ENCODE measurements around the gene MUC22.

MUC22 gene

DNA sequence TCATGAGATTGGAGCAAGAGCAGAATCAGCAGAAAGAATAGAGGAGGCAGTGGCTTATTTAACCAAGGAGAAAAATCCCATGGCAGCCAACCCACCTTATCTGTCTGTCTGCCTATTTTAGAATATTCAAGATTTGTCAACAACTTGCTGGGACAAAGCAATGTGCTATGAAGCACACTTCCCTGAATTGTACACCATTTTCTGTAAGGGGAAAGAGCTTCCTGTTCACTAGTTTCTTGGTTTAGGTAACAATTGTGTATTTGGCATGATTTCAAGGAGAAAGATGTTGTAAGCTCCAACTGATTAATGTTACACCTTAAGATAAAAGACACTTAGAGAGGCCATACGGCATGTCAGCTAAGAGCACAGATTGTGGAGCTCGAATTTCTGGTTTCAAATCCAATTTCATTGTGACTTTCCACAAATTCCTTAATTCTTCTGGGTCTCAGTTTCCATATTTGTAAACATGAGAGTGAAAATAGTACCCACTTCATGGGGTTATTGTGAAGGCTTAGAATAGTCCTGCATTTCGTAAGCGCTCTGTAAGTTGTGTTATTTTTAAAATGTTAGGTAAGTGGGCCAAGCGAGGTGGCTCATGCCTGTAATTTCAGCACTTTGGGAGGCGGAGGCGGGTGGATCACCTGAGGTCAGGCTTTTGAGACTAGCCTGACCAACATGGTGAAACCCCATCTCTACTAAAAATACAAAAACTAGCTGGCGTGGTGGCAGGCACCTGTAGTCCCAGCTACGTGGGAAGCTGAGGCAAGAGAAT lies 4.8 kb upstream of the MUC22 start:
- no peak overlapping the region for H3K4me3 ChIP-seq (ENCODE audit: low read length, poor library complexity, severe bottlenecking)
- peaks cover 13% of the 10 kb centered on the region for H3K4me1 ChIP-seq (ENCODE audit: insufficient read depth, low read length, poor library complexity, severe bottlenecking)
- H3K9me2 ChIP-seq (replicated peaks; ENCODE audit: low read depth, low read length): no peaks in the 10 kb centered on the region
- no peak overlapping the region for H3K4me2 ChIP-seq (ENCODE audit: low read depth, low read length, poor library complexity, severe bottlenecking)
- H4K20me1 ChIP-seq (ENCODE audit: insufficient read depth, low read length, poor library complexity, severe bottlenecking): no peaks in the 10 kb centered on the region
- H3K27me3 ChIP-seq (ENCODE audit: insufficient read depth, low read length, poor library complexity, severe bottlenecking): peaks cover 20% of the 10 kb centered on the region
- H3K79me2 ChIP-seq (ENCODE audit: insufficient read depth, low read length): no peaks in the 10 kb centered on the region
- TF ChIP-seq, protein P1, sequence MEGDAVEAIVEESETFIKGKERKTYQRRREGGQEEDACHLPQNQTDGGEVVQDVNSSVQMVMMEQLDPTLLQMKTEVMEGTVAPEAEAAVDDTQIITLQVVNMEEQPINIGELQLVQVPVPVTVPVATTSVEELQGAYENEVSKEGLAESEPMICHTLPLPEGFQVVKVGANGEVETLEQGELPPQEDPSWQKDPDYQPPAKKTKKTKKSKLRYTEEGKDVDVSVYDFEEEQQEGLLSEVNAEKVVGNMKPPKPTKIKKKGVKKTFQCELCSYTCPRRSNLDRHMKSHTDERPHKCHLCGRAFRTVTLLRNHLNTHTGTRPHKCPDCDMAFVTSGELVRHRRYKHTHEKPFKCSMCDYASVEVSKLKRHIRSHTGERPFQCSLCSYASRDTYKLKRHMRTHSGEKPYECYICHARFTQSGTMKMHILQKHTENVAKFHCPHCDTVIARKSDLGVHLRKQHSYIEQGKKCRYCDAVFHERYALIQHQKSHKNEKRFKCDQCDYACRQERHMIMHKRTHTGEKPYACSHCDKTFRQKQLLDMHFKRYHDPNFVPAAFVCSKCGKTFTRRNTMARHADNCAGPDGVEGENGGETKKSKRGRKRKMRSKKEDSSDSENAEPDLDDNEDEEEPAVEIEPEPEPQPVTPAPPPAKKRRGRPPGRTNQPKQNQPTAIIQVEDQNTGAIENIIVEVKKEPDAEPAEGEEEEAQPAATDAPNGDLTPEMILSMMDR (conservative IDR thresholded peaks at IDR 0.05; ENCODE audit: low read length): no peak
- no peak for TF ChIP-seq EZH2phosphoT487 (IDR thresholded peaks at IDR 0.05; ENCODE audit: borderline replicate concordance)
- H3K9ac ChIP-seq (ENCODE audit: low read depth, low read length, poor library complexity, severe bottlenecking): no peak overlapping the region
- H2AFZ ChIP-seq (ENCODE audit: low read length): no peak overlapping the region
- H3K9me3 ChIP-seq (ENCODE audit: insufficient read depth, low read depth, low read length): no peaks in the 10 kb centered on the region
- no peaks in the 10 kb centered on the region for H3F3A ChIP-seq (ENCODE audit: low read depth)
- no peaks in the 10 kb centered on the region for H3K36me3 ChIP-seq (ENCODE audit: insufficient read depth, low read length)

DNA sequence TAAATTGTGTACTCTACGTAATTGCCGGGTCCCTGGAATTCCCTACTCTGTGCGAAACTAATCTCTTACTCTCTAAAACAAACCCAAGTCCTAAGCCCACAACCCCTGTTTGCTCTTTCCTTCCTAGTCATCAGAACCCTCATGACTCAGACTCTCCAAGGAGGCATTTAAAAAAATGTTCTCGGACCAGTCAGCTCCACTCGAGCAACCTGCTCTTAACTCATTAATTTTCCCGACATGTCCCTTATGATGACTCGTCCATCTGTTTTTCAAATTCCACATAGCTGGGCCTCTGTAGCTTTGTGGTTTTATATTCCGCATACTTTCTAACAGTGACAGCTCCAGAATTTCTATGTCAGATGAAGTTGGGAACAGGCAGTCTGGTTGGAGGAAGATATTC lies 2.6 kb upstream of the MUC22 start:
- TF ChIP-seq EZH2phosphoT487 (IDR thresholded peaks at IDR 0.05; ENCODE audit: borderline replicate concordance): no peak
- TF ChIP-seq, protein P1 (conservative IDR thresholded peaks at IDR 0.05; ENCODE audit: low read length): no peak
- no peaks in the 10 kb centered on the region for H3K9me2 ChIP-seq (replicated peaks; ENCODE audit: low read depth, low read length)
- H3F3A ChIP-seq (ENCODE audit: low read depth): no peaks in the 10 kb centered on the region
- H3K9ac ChIP-seq (ENCODE audit: low read depth, low read length, poor library complexity, severe bottlenecking): no peak overlapping the region
- no peak overlapping the region for H2AFZ ChIP-seq (ENCODE audit: low read length)
- H3K4me2 ChIP-seq (ENCODE audit: low read depth, low read length, poor library complexity, severe bottlenecking): no peak overlapping the region
- no peaks in the 10 kb centered on the region for H3K9me3 ChIP-seq (ENCODE audit: insufficient read depth, low read depth, low read length)
- no peaks in the 10 kb centered on the region for H4K20me1 ChIP-seq (ENCODE audit: insufficient read depth, low read length, poor library complexity, severe bottlenecking)
- no peaks in the 10 kb centered on the region for H3K79me2 ChIP-seq (ENCODE audit: insufficient read depth, low read length)
- no peak overlapping the region for H3K4me3 ChIP-seq (ENCODE audit: low read length, poor library complexity, severe bottlenecking)
- H3K36me3 ChIP-seq (ENCODE audit: insufficient read depth, low read length): no peaks in the 10 kb centered on the region
- peaks cover 20% of the 10 kb centered on the region for H3K27me3 ChIP-seq (ENCODE audit: insufficient read depth, low read length, poor library complexity, severe bottlenecking)
- H3K4me1 ChIP-seq (ENCODE audit: insufficient read depth, low read length, poor library complexity, severe bottlenecking): no peaks in the 10 kb centered on the region

DNA sequence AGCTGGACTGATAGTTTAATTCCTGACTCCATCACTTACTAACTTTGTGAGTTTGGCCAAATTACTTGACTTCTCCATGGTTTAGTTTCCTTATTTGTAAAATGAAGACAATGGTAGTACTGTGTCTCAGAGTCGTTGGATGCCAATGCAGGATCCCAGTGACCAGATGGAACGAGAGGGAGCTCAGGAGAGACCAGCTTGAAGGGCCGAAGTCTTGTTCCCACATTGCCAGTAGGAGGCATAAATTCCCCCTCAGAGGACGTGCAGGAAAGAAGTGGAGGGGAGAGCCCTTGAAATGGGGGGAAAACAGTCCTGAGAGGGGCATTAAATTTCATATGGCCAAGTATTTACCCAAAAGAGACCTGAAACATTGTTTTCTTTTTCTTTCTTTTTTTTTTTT lies 2.1 kb upstream of the MUC22 start:
- peaks cover 20% of the 10 kb centered on the region for H3K27me3 ChIP-seq (ENCODE audit: insufficient read depth, low read length, poor library complexity, severe bottlenecking)
- H3K4me3 ChIP-seq (ENCODE audit: low read length, poor library complexity, severe bottlenecking): no peak overlapping the region
- H3K36me3 ChIP-seq (ENCODE audit: insufficient read depth, low read length): no peaks in the 10 kb centered on the region
- no peaks in the 10 kb centered on the region for H3K79me2 ChIP-seq (ENCODE audit: insufficient read depth, low read length)
- H4K20me1 ChIP-seq (ENCODE audit: insufficient read depth, low read length, poor library complexity, severe bottlenecking): no peaks in the 10 kb centered on the region
- H3K4me2 ChIP-seq (ENCODE audit: low read depth, low read length, poor library complexity, severe bottlenecking): no peak overlapping the region
- no peaks in the 10 kb centered on the region for H3F3A ChIP-seq (ENCODE audit: low read depth)
- no peak overlapping the region for H2AFZ ChIP-seq (ENCODE audit: low read length)
- TF ChIP-seq, protein P1 (conservative IDR thresholded peaks at IDR 0.05; ENCODE audit: low read length): no peak
- TF ChIP-seq EZH2phosphoT487 (IDR thresholded peaks at IDR 0.05; ENCODE audit: borderline replicate concordance): no peak
- no peaks in the 10 kb centered on the region for H3K4me1 ChIP-seq (ENCODE audit: insufficient read depth, low read length, poor library complexity, severe bottlenecking)
- no peaks in the 10 kb centered on the region for H3K9me2 ChIP-seq (replicated peaks; ENCODE audit: low read depth, low read length)
- H3K9ac ChIP-seq (ENCODE audit: low read depth, low read length, poor library complexity, severe bottlenecking): no peak overlapping the region
- H3K9me3 ChIP-seq (ENCODE audit: insufficient read depth, low read depth, low read length): no peaks in the 10 kb centered on the region
